T-helper 2 cell (primary cell): Measurements from ENCODE around the gene MCCC2.
"Not testable (repeated sequence)": the region's sequence is repeated elsewhere in the genome, so short reads cannot be mapped to it uniquely, and the experiment has no call there.

Source experiments
- DNase-seq, 5 experiments: peaks; one replicate each; pipeline versions ENCODE4 v3.0.0 to v3.0.0-alpha.2; 2012 to 2022

Gene MCCC2

GRCh38 chr5:71663191-71663969 lies 76.2 kb downstream of the MCCC2 start:
- no peak for DNase-seq

DNA sequence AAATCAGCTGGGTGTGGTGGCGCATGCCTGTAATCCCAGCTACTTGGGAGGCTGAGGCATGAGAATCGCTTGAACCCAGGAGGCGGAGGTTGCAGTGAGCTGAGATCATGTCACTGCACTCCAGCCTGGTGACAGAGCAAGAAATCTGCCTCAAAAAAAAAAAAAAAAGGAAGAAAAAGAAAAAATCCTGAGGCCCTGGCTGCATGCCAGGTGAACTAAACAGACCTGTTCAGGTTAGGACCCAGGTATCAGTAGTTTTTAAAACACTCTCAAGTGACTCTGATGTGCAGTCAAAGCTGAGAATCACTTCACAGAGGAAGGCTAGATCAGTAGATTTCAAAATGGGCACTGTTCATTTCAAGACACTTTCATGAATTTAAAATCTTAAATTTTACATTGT lies 77.5 kb downstream of the MCCC2 start:
- DNase-seq = not testable (repeated sequence)

DNA sequence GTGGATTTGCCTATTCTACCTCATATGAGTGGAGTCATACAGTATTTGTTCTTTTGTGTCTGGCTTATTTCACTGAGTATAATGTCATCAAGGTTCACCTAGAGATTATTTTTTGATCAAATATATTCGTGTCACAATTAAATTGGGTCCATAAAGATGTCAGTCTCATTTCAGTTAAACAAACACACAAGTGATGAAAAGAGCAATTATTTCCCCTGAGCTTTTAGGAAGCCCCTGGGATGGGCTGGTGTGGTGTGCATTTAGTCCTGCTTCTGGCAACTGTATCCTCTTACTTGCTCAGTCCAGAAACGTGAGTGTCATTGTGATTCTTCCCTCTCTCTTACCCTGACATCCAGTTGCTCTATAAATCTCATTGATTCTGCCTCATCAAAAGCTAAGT lies 79.2 kb downstream of the MCCC2 start:
- no peak for DNase-seq

- DNase-seq = no peak
These were observed 90.8 kb downstream of the MCCC2 start for GRCh38 chr5:71677977-71678376.

DNA sequence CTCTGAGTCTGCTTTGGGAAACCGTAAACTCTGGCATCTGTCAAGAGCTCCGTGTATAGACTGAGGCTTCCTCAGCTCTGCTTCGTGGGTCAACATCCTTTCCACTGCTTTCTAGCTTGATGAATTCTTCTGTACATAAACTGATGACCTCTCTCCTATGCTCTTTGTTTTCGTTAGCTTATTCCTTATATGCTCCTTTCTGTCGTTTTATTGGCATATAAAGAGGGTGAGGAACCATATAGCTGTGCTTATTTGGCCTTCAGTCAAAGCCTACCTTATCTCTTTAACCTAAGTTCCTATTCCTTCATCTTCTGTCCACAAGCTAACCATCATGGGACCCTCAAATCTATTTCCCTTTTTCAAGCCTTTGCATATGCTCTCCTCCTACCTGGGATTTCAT lies 92.6 kb downstream of the MCCC2 start:
- no peak for DNase-seq

DNA sequence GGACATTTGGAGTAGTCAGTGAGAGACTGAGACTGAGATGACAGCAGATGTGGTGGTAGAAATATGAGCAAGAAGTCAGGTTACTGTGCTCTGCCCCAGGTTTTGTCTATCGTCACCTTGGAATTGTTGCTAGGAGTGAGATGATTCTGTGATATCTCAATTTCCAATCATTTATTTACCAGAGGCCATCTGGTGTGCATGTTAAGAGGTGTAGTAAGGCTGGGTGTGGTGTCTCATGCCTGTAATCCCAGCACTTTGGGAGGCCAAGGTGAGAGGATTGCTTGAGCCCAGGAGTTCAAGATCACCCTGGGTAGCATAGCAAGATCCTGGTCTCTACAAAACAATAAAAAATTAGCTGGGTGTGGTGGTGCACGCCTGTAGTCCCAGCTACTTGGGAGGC lies 93.4 kb downstream of the MCCC2 start:
- no peak for DNase-seq

GRCh38 chr5:71681296-71681695 lies 94.2 kb downstream of the MCCC2 start:
- DNase-seq = no peak

DNA sequence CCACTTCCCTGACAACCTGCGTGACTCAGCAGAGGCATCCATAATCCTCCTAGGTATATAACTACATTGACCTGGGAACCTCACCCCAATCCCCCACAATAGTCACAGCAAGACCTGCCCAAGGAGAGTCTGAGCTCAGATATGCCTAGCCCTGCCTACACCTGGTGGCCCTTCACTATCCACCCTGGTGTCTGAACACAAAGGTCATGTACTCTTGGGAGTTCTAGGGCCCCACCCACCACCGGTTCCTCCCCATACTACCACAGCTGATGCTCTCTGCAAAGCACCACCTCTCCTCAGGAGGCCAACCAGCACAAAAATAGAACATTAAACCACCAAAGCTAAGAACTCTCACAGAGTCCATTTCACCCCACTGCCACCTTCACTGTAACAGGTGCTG lies 97.2 kb downstream of the MCCC2 start:
- no peak for DNase-seq

DNA sequence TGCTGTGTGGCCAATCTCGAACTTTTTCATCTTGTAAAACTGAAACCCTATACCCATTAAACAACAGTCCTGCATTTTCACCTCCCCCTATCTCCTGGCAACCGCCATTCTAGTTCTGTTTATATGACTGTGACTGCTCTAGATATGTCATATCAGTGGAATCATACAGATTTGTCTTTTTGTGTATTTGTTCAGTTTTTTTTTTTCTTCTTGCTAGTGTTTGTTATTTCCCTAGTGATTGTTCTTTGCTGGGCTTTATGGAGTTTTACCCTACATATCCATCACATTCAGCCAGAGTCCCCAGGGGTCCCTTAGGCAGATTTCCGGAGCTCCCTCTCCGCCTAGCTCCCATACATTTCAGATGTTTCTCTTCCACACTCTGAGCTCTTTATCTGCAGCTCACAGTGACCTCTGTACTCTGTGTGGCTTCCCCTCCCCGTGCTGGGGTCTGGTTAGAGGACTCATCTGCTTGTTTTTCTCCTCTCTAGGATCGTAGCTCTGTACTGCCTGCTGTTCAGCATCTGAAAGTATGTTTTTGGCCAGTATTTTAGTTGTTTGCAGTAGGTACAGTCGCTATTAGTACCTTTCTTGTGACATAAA lies 106.8 kb downstream of the MCCC2 start:
- no peak for DNase-seq

DNA sequence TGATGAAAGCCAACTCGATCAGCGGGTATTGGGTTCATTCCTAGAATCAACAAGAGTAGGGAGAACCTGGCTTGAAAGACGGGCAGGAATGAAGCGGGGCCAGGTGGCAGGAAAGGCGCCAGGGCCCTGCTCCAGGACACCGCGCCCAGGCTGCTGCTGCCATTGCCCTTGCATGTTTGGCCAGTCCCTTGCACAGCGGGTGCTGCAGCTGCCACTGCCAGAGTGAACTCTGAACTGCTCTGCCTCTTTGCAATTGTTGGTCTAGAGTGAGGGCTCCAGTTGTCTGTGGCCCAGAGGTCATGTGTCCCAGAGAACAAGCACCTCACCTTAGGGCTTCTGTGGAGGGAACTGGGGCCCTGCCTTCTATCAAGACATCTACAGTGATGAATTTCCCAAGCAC lies 107.9 kb downstream of the MCCC2 start:
- DNase-seq = no peak

DNA sequence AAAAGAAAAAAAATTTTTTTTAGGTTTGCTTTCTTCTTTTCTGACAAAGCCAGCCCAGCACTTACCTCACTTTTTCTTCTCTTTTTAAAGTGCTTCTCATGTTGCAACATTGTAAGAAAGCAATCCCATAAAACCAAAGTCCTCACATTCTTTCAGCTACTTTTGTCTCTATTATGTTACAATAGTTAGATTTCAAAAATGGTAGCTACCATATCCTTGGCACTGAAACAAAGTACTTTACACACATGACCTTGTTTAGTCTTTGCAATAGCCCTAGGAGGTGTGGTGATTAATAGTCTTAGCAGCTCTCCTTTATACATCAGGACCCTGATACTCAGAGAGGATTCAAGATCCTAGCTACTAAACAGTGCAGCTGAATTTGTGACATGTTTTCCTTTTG lies 108.5 kb downstream of the MCCC2 start:
- no peak for DNase-seq

GRCh38 chr5:71697967-71698366 lies 110.8 kb downstream of the MCCC2 start:
- DNase-seq = no peak

DNA sequence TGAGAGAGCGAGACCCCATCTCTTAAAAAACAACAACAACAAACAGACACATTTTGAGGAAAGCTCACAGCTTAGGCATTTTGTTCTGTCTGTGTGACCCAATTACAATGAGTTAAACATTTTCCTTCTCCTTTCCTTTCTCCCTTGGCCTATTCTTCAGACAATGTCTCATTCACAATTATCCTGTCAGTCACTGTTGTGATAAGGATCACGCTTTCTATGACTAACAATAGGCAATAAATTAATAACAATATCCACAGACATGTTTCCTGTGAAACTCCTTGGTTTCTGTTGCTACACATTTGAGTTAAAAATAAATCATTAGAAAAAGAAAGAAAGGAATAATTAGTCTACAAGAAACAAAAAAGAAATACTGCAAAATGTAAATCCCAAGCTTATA lies 112.1 kb downstream of the MCCC2 start:
- no peak for DNase-seq

- no peak for DNase-seq
These were observed 112.6 kb downstream of the MCCC2 start for GRCh38 chr5:71699751-71700150.

GRCh38 chr5:71700803-71701202 lies 113.7 kb downstream of the MCCC2 start:
- DNase-seq = no peak

DNA sequence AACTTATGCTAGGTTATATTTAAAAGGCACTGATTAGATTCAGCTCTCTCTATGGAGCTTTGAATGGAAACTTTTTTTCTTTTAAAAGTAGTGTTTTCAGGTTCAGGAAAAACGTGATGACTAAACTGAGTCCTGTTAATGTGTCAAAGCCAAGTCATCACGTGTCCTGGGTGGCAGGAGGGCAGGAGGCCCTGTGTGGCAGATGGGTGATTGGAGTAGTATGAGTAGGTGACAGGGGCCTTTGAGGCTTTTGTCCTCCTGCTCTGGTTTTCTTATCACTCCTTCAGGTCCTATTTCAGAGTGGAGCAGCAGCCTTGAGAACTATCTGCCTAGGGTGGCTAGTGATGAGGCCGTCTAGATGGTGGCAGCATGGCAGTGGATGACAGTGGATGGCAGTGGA lies 114.3 kb downstream of the MCCC2 start:
- DNase-seq = peak in 1 of 5 experiments; percentile 10

- no peak for DNase-seq
These were observed 116.8 kb downstream of the MCCC2 start for GRCh38 chr5:71703941-71704340.

GRCh38 chr5:71705421-71705820 lies 118.3 kb downstream of the MCCC2 start:
- no peak for DNase-seq

DNA sequence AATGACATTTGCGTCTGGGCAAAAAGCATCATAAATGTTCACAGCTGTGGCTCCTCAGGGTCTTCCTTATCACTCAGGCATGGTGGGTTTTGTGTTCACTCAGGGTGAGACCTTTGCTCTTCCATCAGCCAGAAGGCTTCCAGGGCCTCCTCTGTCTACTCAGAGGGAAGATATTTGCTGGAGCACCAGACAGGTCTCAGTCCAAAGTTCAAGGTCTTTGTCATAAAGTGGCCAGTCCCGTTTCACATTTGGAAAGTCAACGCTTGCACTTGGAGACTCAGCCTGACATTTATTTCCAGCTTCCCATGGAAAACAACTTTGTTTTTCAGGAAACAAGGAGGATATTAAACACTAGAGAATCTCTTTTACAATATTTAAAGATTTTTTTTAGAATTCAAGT lies 119.8 kb downstream of the MCCC2 start:
- DNase-seq = no peak
